Activated CD8-positive, alpha-beta memory T cell treated with anti-CD3 and anti-CD28 coated beads, Interleukin-2, amount 50 U/mL, for 1 hour (primary cell): ENCODE results near the gene SCFD2.

ENCODE experiments used
- DNase-seq: peaks from one replicate; pipeline ENCODE4 v3.0.0-alpha.2; 2020; ENCODE audit errors: extremely low read depth

Gene SCFD2

GRCh38 chr4:52956691-52957090 is 409.2 kb downstream of the SCFD2 start:
- no peak for DNase-seq

GRCh38 chr4:52954560-52955170 is 411.2 kb downstream of the SCFD2 start:
- DNase-seq, result no peak

DNA sequence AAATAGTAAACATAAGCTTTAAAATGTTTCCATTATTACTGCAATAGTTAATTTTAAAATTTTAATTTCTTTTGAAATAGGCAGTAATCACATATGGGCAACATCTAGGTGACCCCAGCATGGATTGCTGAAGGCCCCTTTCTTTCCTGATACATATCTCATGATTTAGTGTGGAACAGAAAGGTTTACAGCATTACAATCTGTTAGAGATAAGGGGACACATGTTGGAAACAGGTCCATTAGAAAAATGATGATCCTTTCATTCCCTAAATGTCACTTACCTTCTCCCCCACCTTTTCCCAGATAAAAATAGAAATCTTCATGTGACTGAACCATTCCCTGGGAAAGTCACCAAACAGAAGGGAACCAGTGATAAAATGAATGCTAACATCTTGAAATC is 413.3 kb downstream of the SCFD2 start:
- DNase-seq, result no peak

DNA sequence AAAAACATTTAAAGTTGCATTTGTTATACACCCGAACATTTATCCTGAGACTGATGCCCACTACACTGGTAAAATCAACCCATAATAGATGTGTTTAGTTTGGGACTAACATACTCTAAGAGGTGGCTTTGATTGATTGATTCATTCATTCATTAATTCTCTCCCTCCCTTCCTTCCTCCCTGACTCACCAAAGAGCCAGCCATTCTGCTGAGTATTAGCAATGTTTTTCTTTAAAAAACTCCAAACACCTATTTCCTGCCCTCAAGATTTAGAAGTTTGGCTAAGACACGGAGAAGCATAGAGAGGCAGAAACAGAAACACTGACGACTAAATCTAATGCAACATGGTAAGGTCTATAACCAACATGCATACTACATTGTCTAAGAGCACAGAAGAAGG is 414.8 kb downstream of the SCFD2 start:
- no peak for DNase-seq

- no peak for DNase-seq
Observed at GRCh38 chr4:52950226-52950625, 415.6 kb downstream of the SCFD2 start.

DNA sequence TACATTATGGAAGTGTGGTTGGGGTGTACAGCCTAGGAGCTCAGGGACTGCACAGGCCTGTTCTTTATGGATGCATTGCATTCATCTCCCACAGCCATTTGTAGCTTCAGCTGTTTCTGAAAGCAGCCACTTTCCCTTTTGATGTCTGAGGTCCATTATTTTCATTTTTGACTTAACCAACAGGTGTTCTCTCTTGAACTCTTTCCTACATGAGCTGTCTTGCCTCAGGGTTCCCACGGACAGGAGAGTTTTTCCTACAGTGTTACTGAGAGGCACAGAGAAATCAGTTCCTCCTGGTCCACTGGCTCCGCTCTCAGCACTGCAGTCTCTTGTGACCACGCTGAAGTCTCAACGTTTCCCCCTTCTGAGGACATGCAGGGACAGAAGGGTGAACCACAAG is 416.5 kb downstream of the SCFD2 start:
- DNase-seq, result no peak

DNA sequence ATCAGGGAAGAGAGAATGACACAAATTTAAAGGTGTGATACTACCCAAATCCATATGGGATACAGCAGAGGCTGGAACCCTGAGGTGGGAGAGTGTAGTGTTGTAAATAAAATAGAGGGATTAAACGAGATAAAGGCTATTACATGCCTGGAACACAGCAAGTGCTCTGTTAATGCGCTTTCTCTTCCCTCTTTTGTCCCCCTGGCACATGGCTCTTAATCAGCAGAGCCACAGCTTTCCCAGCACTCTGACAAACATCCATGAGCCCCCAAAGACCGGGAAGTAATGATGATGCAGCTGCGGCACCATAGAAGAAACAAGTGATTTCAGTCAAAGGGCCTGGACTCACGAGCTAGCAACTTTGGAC is 417.8 kb downstream of the SCFD2 start:
- DNase-seq, result no peak

GRCh38 chr4:52947401-52948056 is 418.3 kb downstream of the SCFD2 start:
- no peak for DNase-seq

DNA sequence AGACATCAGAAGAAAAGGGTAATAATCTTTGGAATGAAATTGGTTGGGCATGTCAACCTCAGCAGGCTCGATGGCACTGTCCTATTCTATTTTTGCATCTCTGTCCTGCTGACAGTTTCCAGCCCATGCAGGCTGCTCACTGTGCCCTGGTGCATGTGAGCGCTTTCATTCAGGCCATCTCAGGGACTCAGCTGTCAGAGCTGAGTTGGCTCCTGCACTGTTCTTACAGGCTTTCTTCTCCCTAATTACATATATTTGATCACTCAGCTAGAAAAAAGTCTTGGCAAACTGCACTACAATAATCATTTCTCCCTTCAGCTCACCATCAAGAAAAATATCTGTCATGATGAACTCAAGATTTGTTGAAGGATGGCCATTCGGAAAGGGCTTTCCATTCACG is 419.0 kb downstream of the SCFD2 start:
- no peak for DNase-seq

- DNase-seq, result no peak
Observed at GRCh38 chr4:52945982-52946381, 419.9 kb downstream of the SCFD2 start.

GRCh38 chr4:52945326-52945898 is 420.4 kb downstream of the SCFD2 start:
- DNase-seq, result no peak

GRCh38 chr4:52943677-52944076 is 422.2 kb downstream of the SCFD2 start:
- no peak for DNase-seq

- DNase-seq, result no peak
Observed at GRCh38 chr4:52942936-52943335, 422.9 kb downstream of the SCFD2 start.

GRCh38 chr4:52941450-52941849 is 424.4 kb downstream of the SCFD2 start:
- no peak for DNase-seq

DNA sequence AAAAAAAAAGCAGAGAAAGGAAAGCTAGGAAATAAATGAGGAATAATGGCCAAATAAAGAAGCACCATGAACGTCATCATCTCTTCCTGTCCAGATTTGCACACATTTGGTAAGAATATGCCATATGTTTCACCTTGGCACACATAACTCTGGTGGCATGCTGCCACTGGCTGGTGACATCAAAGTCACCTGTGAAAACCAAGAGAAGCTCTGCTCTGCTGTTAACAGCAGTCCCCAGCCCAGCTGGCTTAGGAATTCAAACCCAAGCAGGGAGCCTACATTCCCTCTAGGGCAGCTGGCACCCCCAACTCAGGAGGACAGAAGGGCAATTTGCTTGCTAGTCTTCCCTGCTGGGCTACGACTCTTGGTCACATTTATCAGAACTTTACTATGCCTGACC is 426.1 kb downstream of the SCFD2 start:
- no peak for DNase-seq

GRCh38 chr4:52939325-52939724 is 426.5 kb downstream of the SCFD2 start:
- no peak for DNase-seq

GRCh38 chr4:52937829-52938228 is 428.0 kb downstream of the SCFD2 start:
- DNase-seq, result no peak

DNA sequence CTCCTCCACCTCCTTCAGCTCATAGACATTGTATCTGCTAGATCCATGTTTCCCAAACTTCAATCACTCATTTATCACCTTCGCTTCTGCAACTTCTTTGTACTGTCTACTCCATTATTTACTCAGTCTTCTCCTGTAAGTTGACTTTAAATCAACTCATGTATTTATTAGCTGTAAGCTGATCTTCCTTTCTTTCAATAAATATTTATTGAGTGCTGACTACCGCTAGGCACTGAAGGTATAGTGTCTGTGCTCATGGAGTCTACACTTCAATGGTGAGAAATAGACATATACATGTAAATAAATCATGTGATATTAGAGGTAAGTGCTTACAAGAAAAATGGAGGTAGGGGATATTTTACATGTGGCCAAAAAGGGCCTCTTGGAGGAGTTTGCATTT is 429.1 kb downstream of the SCFD2 start:
- DNase-seq, result no peak

- no peak for DNase-seq
Observed at GRCh38 chr4:52935317-52935716, 430.5 kb downstream of the SCFD2 start.

- no peak for DNase-seq
Observed at GRCh38 chr4:52933738-52934137, 432.1 kb downstream of the SCFD2 start.

DNA sequence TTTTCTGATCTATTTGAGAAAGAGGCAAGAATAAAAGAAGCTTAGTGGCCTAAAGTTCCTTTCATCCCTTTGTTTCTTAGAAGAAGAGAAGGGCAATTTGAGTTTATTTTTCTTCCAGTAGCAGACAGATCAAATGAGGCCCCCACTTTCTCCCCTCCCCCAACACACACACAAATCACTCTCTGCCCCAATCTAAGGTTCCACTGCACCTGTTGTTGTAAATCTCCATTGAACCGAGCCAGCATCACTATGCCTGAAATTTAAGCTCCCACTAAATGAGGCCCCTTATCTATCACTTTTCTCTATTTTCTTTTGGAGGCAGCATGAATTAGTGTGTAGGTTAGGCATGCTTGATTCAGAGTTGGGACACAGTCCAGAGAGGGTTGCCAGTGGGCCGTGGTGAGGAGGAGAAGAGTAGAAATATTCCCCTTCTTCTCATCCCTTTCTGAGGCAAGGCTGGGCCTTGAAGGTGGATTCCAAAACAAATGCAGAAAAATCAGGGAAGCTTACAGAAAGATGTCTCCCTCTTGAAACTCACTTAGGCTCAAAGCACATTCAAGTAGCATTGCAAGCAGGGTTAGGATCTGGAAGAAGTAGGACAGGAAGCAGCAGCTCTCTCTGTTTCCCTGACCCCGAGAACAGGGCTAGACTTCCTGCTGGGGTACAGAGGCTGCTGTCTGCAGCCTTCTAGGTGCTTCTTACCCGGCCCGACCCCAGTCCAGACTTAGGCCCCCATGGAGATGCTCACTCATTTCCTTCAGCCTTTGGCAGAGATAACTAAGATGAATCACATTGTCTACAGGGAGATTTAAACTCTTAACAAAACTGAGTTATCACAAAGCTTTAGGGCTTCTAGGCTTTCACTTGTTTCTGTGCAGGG is 433.0 kb downstream of the SCFD2 start:
- no peak for DNase-seq

- DNase-seq, result no peak
Observed at GRCh38 chr4:52931243-52931642, 434.6 kb downstream of the SCFD2 start.
